Heart right ventricle (tissue), 16 donors: ENCODE measurements around the gene CACNA1C. TPM values are rescaled to one million over a fixed set of nuclear protein-coding genes. Genes with fewer than 3 reads are reported as not detected.

ENCODE experiments used
- ATAC-seq, 8 donors: fragments of 200-7000 bp; cut with Tn5 transposase; one replicate each; pipeline ENCODE4 v1.9.1; 2020; ENCODE audit warnings: mild to moderate bottlenecking in 8 of 8, moderate library complexity in 8 of 8, moderate number of reproducible peaks in 1 of 8
- DNase-seq, 2 donors: peaks; one replicate each; pipeline ENCODE4 v3.0.0-alpha.2; 2020
- H3K27ac ChIP-seq, 10 donors: fragments of 200-600 bp; sonication (generic) in 2 of 10; one replicate each; pipeline versions ENCODE4 v1.5.0 to v1.8.0; 2020 to 2022; ENCODE audit warnings: mild to moderate bottlenecking in 3 of 10
- H3K27me3 ChIP-seq, 7 donors: fragments of 200-600 bp; one replicate each; pipeline ENCODE4 v1.8.0; 2021 to 2022; ENCODE audit warnings: mild to moderate bottlenecking in 2 of 7
- H3K36me3 ChIP-seq, 9 donors: fragments of 200-600 bp; sonication (generic) in 1 of 9; one replicate each; pipeline versions ENCODE4 v1.5.0 to v1.8.0; 2020 to 2022; ENCODE audit warnings: mild to moderate bottlenecking in 2 of 9
- H3K4me1 ChIP-seq, 9 donors: fragments of 200-600 bp; sonication (generic) in 1 of 9; one replicate each; pipeline versions ENCODE4 v1.5.0 to v1.8.0; 2020 to 2022; ENCODE audit warnings: mild to moderate bottlenecking in 4 of 9
- H3K4me3 ChIP-seq, 10 donors: fragments of 200-600 bp; sonication (generic) in 2 of 10; one replicate each; pipeline versions ENCODE4 v1.5.0 to v1.8.0; 2020 to 2022; ENCODE audit warnings: mild to moderate bottlenecking in 7 of 10, moderate library complexity in 2 of 10
- H3K9me3 ChIP-seq, 11 donors: fragments of 200-600 bp in 10 of 11; sonication (generic) in 2 of 11; one replicate each; pipeline versions ENCODE4 v1.5.0 to v1.8.0; 2013 to 2022; ENCODE audit warnings: mild to moderate bottlenecking in 2 of 11, control low read depth in 1 of 11, moderate library complexity in 1 of 11
- WGBS, 2 donors: extraction: QIAGEN DNeasy Blood & Tissue Kit; methylation state at CpG; one replicate each; pipeline ENCODE4 v1.1.7; 2013; ENCODE audit warnings: inconsistent platforms in 1 of 2; 5-methylcytosine and 5-hydroxymethylcytosine counted together
- intact Hi-C, 10 donors: fragments of 100-400 bp; cut with DNase I; formaldehyde crosslinking; loops; one replicate each; pipeline versions ENCODE4 v1.11.1 to v1.14.2; 2022
- polyA plus RNA-seq, 2 donors: library from polyadenylated mRNA; stranded (reverse); fragments of 200-250 nt; gene quantifications; one replicate each; pipeline ENCODE4 v1.2.3, GENCODE V29; 2013
- total RNA-seq, 10 donors: library from RNA; stranded (reverse); fragmentation: NEBNext Ultra II Directional in 3 of 10; extraction: Animal tissue kit (Norgen Biotek cat#: 25700) in 3 of 10; gene quantifications; one replicate each; pipeline versions ENCODE4 v1.2.1 to v1.2.4, GENCODE V29; 2021 to 2023
- TF ChIP-seq, protein P1 (sequence below), 9 donors: fragments of 200-600 bp; sonication (generic) in 2 of 9; IDR thresholded peaks; one replicate each; pipeline versions ENCODE4 v1.5.0 to v1.8.0; 2021 to 2022; ENCODE audit warnings: antibody characterized with exemption in 9 of 9, mild to moderate bottlenecking in 5 of 9, moderate library complexity in 1 of 9
- donor health status: Arrhythmogenic right ventricular cardiomyopathy.
- donor health status: ischemic (EF 13 %, LVEDD 7.1; RV severe dilation, severe dysfunction).
- donor health status: healthy with polysubstance abuse.
- donor health status: DM: no; HTN: yes; CAD: no.
- donor health status: DM: no; HTN: no; CAD: no.
- donor health status: ischemic (EF 25% LVEDD 6.9; RV normal size, moderate dysfunction).
- donor health status: ischemic (EF 25% LVEDD 5.7; RV mildly dilated, moderate dysfunction).
- donor health status: healthy.
- donor health status: DM: yes; HTN: yes; CAD: no.
- donor health status: Ischemic cardiomyopathy.
- donor health status: ischemic (EF 35%, LVEDD 5.7; RV mildly dilated, moderate dysfunction).
- donor health status: nonischemic (EF 11% LVEDD 7.7; RV severe dilation, severe dysfunction).
- donor health status: DM: yes; HTN: yes; CAD: no.
- donor health status: PGD.
- donor health status: ischemic (EF 29% LVEDD 5.4; RV normal size, mild dysfunction).
- donor health status: nonischemic (EF 23%, LVEDD 6.1; RV moderate dilation, normal function).

CACNA1C gene
- total and polyA plus RNA-seq, 12 donors, result 19.1 to 222 (median 183) TPM

DNA sequence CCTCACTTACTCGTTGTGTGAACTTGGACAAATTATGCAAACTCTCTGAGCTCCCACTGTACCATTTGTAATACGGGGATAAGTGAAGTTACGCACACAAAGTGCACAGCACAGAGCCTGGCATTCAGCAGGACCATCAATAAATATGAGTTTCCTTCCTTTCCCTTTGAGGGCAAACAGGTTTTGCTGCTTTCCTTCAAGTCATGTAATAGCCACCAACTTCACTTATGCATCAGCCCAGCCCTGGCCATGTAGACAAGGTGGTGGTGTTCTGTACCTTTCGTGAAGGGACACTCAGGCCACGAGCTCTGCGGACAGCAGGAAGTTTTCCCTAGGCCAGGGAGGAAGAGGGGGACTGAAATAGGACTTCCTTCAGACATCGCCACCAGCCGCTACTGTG, 272.7 kb downstream of the CACNA1C start:
- intact Hi-C loops, result no loop called here
- Histone ChIP-seq H3K9me3 (no peaks in the 10 kb centered on the region), H3K4me3 (no peak overlapping the region), H3K27me3 (no peaks in the 10 kb centered on the region), H3K27ac (peak overlapping the region in 7 of 10 donors; percentile 0 to 80 (median 57)), H3K36me3 (no peaks in the 10 kb centered on the region), H3K4me1 (peaks cover 10 to 82% (median 59%) of the 10 kb centered on the region in 9 donors)
- TF ChIP-seq, protein P1, sequence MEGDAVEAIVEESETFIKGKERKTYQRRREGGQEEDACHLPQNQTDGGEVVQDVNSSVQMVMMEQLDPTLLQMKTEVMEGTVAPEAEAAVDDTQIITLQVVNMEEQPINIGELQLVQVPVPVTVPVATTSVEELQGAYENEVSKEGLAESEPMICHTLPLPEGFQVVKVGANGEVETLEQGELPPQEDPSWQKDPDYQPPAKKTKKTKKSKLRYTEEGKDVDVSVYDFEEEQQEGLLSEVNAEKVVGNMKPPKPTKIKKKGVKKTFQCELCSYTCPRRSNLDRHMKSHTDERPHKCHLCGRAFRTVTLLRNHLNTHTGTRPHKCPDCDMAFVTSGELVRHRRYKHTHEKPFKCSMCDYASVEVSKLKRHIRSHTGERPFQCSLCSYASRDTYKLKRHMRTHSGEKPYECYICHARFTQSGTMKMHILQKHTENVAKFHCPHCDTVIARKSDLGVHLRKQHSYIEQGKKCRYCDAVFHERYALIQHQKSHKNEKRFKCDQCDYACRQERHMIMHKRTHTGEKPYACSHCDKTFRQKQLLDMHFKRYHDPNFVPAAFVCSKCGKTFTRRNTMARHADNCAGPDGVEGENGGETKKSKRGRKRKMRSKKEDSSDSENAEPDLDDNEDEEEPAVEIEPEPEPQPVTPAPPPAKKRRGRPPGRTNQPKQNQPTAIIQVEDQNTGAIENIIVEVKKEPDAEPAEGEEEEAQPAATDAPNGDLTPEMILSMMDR (IDR thresholded peaks at IDR 0.05), result no peak
- ATAC-seq (peak in 5 of 8 donors; percentile 10 to 34 (median 20)), DNase-seq (no peak)
- WGBS, 2 donors, result 54 to 70% methylated on average over 8 of the region's 8 CpGs

DNA sequence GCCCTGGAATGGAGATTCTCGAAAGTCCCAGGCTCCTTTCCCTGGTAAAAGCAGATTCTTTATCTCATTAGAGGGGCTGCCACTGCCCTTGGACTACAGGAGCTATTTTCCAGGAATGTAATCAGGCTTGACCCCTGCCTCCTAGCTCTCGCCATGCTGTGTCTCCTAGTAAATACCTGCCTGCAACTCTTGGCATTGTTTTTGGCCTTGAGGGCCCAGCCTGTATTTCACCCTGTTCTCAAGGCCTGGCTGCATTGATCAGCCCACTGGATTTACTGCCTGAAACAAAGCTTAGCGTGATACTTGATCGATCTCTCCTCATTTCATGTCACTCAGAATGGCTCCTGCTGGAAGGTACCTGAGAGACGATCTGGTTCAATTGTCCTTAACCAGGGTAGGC, 273.7 kb downstream of the CACNA1C start:
- no peaks in the 10 kb centered on the region for H3K36me3 ChIP-seq
- intact Hi-C loops, result no loop called here
- ATAC-seq, result no peak
- H3K27me3 ChIP-seq, result no peaks in the 10 kb centered on the region
- DNase-seq, result no peak
- peak overlapping the region in 3 of 10 donors; percentile 14 to 79 (median 66) for H3K27ac ChIP-seq
- 89 to 96% methylated on average over 5 of the region's 5 CpGs for WGBS, 2 donors
- H3K9me3 ChIP-seq, result no peaks in the 10 kb centered on the region
- TF ChIP-seq, protein P1 (IDR thresholded peaks at IDR 0.05), result no peak
- H3K4me3 ChIP-seq, result no peak overlapping the region
- H3K4me1 ChIP-seq, result peaks cover 10 to 82% (median 57%) of the 10 kb centered on the region in 9 donors

DNA sequence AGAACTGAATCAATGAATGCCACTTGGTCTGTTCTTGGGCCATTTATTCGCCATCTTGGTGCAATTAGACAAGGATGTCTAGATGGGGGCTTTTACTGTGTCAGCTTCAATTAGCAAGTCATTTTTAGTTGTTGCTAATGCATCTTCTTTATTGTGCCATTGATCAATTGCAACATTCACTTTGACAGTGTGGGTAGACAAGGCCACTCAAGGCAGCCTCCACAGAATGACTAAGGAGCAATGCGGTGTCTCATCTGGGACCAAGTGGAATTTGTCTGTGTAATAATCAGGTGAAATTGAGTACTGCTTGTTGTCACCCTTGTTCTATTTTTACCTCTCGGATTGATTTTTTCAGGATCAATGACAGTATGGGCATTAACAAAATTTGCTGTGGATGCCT, 275.9 kb downstream of the CACNA1C start:
- 95 to 100% methylated on average over 3 of the region's 3 CpGs for WGBS, 2 donors
- Histone ChIP-seq H3K27ac (no peak overlapping the region), H3K4me3 (no peak overlapping the region), H3K9me3 (no peaks in the 10 kb centered on the region), H3K27me3 (no peaks in the 10 kb centered on the region), H3K4me1 (peaks cover 4 to 83% (median 63%) of the 10 kb centered on the region in 9 donors), H3K36me3 (no peaks in the 10 kb centered on the region)
- no peak for ATAC-seq
- TF ChIP-seq, protein P1 (IDR thresholded peaks at IDR 0.05), result no peak
- DNase-seq, result no peak
- intact Hi-C loops, result no loop called here

DNA sequence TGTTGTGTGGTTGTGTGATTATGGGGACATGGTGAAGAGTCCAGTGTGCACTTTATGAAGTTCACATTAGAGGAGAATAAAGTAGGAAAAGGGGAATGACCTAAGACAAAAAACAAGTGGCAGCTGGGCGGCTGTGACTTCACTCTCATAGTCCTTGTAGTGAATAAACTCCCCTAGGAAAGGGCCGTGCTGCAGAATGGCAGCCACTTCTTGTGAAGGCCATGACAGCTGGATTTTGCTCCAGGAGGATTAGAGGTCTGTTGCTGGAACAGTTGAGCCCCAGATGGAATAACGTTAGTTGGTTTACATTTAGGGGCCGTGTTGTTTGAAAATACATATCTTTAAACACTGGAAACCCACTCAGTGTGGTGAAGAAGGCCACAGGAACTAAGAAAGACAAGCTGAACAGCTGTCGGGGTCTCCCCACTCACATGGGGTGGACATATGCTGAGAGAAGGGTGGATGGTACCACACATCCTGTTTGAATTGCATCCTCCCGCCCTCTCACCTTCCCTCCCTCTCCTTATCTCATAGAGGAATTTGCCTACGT, 276.9 kb downstream of the CACNA1C start:
- Histone ChIP-seq H3K4me3 (no peak overlapping the region), H3K9me3 (no peaks in the 10 kb centered on the region), H3K4me1 (peaks cover 0 to 80% (median 60%) of the 10 kb centered on the region in 9 donors), H3K27ac (peak overlapping the region in 3 of 10 donors; percentile 18 to 31 (median 23)), H3K36me3 (no peaks in the 10 kb centered on the region), H3K27me3 (no peaks in the 10 kb centered on the region)
- DNase-seq (no peak), ATAC-seq (no peak)
- 72 to 75% methylated on average over 7 of the region's 7 CpGs for WGBS, 2 donors
- intact Hi-C loops, result no loop called here
- TF ChIP-seq, protein P1 (IDR thresholded peaks at IDR 0.05), result no peak
